ENCODE data around the gene GMDS. TPM values are rescaled to one million over a fixed set of nuclear protein-coding genes. Genes with fewer than 3 reads are reported as not detected.

Gene GMDS
- total and polyA plus RNA-seq, 2 experiments from 2014 or later, result 30.1 to 36.5 TPM

DNA sequence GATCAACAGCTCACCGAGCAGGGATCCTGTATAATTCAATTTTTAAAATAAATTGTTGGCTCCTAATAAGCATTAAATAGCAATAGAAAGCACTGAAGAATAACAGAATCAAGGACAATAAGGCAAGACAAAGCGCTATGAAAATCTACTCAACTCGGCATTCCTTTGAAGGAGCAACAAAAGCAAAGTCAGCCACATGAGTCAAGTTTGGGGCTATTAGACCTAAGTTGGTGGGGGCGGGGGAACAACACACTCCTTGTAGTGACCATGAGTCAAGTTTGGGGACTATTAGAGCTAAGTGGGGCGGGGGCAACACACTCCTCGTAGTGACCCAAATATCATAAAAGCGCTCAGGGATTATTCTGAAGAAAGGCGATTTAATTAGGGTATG, 515.7 kb downstream of the GMDS start:
- DNase-seq (ENCODE audit: low spot score), result peak; percentile 41
- H4K20me1 ChIP-seq (replicated peaks; ENCODE audit: insufficient read depth), result no peaks in the 10 kb centered on the region
- H3K27me3 ChIP-seq (ENCODE audit: insufficient read depth), result no peaks in the 10 kb centered on the region
- no peaks in the 10 kb centered on the region for H3K9me3 Mint-ChIP-seq
- peaks cover 5% of the 10 kb centered on the region for H3K27me3 Mint-ChIP-seq (ENCODE audit: insufficient read depth, low read depth, poor library complexity)
- peak; percentile 30; the same call in 2 of the 3 replicates for ATAC-seq
- no peaks in the 10 kb centered on the region for H3K9me2 ChIP-seq (ENCODE audit: insufficient read depth)
- H3K36me3 Mint-ChIP-seq (ENCODE audit: low read depth), result no peaks in the 10 kb centered on the region
- peaks cover 24% of the 10 kb centered on the region for H3K4me1 Mint-ChIP-seq
- H3K4me3 ChIP-seq, result no peak overlapping the region
- H3F3A ChIP-seq (replicated peaks; ENCODE audit: low read depth), result no peaks in the 10 kb centered on the region
- peaks cover 22% of the 10 kb centered on the region for H3K4me1 ChIP-seq (ENCODE audit: insufficient read depth)
- no peak overlapping the region for H3K27ac ChIP-seq (ENCODE audit: low read depth)
- H3K4me2 ChIP-seq, result no peak overlapping the region
- H3K27ac Mint-ChIP-seq, result peak overlapping the region; percentile 37; the same call in 1 of the 2 replicates
- no peak overlapping the region for H2AFZ ChIP-seq
- H3K4me3 Mint-ChIP-seq, result no peak overlapping the region
- TF ChIP-seq ZNF331 (CRISPR knock-in tag; IDR thresholded peaks at IDR 0.05; ENCODE audit: low read depth), result no peak
- TF ChIP-seq, protein P1, sequence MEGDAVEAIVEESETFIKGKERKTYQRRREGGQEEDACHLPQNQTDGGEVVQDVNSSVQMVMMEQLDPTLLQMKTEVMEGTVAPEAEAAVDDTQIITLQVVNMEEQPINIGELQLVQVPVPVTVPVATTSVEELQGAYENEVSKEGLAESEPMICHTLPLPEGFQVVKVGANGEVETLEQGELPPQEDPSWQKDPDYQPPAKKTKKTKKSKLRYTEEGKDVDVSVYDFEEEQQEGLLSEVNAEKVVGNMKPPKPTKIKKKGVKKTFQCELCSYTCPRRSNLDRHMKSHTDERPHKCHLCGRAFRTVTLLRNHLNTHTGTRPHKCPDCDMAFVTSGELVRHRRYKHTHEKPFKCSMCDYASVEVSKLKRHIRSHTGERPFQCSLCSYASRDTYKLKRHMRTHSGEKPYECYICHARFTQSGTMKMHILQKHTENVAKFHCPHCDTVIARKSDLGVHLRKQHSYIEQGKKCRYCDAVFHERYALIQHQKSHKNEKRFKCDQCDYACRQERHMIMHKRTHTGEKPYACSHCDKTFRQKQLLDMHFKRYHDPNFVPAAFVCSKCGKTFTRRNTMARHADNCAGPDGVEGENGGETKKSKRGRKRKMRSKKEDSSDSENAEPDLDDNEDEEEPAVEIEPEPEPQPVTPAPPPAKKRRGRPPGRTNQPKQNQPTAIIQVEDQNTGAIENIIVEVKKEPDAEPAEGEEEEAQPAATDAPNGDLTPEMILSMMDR (conservative IDR thresholded peaks at IDR 0.05; ENCODE audit: low read depth in 2 of 2), result no peak
- no peak for TF ChIP-seq CREB1 (CRISPR knock-in tag; IDR thresholded peaks at IDR 0.05; ENCODE audit: low read depth)
- TF ChIP-seq ZNF114 (CRISPR knock-in tag; IDR thresholded peaks at IDR 0.05), result no peak
- no peak for TF ChIP-seq EZH2 (IDR thresholded peaks at IDR 0.05; ENCODE audit: low read depth, unreplicated experiment)
- TF ChIP-seq, protein P2, sequence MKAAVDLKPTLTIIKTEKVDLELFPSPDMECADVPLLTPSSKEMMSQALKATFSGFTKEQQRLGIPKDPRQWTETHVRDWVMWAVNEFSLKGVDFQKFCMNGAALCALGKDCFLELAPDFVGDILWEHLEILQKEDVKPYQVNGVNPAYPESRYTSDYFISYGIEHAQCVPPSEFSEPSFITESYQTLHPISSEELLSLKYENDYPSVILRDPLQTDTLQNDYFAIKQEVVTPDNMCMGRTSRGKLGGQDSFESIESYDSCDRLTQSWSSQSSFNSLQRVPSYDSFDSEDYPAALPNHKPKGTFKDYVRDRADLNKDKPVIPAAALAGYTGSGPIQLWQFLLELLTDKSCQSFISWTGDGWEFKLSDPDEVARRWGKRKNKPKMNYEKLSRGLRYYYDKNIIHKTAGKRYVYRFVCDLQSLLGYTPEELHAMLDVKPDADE (IDR thresholded peaks at IDR 0.05), result no peak
- TF ChIP-seq, protein P3, sequence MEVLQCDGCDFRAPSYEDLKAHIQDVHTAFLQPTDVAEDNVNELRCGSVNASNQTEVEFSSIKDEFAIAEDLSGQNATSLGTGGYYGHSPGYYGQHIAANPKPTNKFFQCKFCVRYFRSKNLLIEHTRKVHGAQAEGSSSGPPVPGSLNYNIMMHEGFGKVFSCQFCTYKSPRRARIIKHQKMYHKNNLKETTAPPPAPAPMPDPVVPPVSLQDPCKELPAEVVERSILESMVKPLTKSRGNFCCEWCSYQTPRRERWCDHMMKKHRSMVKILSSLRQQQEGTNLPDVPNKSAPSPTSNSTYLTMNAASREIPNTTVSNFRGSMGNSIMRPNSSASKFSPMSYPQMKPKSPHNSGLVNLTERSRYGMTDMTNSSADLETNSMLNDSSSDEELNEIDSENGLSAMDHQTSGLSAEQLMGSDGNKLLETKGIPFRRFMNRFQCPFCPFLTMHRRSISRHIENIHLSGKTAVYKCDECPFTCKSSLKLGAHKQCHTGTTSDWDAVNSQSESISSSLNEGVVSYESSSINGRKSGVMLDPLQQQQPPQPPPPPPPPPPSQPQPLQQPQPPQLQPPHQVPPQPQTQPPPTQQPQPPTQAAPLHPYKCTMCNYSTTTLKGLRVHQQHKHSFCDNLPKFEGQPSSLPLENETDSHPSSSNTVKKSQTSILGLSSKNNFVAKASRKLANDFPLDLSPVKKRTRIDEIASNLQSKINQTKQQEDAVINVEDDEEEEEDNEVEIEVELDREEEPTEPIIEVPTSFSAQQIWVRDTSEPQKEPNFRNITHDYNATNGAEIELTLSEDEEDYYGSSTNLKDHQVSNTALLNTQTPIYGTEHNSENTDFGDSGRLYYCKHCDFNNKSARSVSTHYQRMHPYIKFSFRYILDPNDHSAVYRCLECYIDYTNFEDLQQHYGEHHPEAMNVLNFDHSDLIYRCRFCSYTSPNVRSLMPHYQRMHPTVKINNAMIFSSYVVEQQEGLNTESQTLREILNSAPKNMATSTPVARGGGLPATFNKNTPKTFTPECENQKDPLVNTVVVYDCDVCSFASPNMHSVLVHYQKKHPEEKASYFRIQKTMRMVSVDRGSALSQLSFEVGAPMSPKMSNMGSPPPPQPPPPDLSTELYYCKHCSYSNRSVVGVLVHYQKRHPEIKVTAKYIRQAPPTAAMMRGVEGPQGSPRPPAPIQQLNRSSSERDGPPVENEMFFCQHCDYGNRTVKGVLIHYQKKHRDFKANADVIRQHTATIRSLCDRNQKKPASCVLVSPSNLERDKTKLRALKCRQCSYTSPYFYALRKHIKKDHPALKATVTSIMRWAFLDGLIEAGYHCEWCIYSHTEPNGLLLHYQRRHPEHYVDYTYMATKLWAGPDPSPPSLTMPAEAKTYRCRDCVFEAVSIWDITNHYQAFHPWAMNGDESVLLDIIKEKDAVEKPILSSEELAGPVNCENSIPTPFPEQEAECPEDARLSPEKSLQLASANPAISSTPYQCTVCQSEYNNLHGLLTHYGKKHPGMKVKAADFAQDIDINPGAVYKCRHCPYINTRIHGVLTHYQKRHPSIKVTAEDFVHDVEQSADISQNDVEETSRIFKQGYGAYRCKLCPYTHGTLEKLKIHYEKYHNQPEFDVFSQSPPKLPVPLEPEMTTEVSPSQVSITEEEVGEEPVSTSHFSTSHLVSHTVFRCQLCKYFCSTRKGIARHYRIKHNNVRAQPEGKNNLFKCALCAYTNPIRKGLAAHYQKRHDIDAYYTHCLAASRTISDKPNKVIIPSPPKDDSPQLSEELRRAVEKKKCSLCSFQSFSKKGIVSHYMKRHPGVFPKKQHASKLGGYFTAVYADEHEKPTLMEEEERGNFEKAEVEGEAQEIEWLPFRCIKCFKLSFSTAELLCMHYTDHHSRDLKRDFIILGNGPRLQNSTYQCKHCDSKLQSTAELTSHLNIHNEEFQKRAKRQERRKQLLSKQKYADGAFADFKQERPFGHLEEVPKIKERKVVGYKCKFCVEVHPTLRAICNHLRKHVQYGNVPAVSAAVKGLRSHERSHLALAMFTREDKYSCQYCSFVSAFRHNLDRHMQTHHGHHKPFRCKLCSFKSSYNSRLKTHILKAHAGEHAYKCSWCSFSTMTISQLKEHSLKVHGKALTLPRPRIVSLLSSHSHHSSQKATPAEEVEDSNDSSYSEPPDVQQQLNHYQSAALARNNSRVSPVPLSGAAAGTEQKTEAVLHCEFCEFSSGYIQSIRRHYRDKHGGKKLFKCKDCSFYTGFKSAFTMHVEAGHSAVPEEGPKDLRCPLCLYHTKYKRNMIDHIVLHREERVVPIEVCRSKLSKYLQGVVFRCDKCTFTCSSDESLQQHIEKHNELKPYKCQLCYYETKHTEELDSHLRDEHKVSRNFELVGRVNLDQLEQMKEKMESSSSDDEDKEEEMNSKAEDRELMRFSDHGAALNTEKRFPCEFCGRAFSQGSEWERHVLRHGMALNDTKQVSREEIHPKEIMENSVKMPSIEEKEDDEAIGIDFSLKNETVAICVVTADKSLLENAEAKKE (CRISPR knock-in tag; IDR thresholded peaks at IDR 0.05), result no peak
- no peak for TF ChIP-seq JUNB (IDR thresholded peaks at IDR 0.05; ENCODE audit: unreplicated experiment)
- no peak for TF ChIP-seq NANOG (IDR thresholded peaks at IDR 0.05; ENCODE audit: borderline replicate concordance)
- no peaks in the 10 kb centered on the region for H3K79me2 ChIP-seq (replicated peaks; ENCODE audit: insufficient read depth)
- no peaks in the 10 kb centered on the region for H3K36me3 ChIP-seq (ENCODE audit: insufficient read depth)
